Measurements from ENCODE around the gene PHPT1.
"Not testable (repeated sequence)": the region's sequence is repeated elsewhere in the genome, so short reads cannot be mapped to it uniquely, and the experiment has no call there.

The PHPT1 gene

GRCh38 chr9:136849038-136849959, at the start of gene PHPT1:
Gene PHPT1 (plus strand): TSS chr9:136849409. CDS start chr9:136849431, 22 bp downstream.
- DNase-seq = peak; percentile 97 to 98

- peak; percentile 88 to 92 for DNase-seq
Observed at GRCh38 chr9:136799854-136800657, 49.2 kb upstream of the PHPT1 start.

- DNase-seq = no peak
Observed at GRCh38 chr9:136802321-136802720, 46.9 kb upstream of the PHPT1 start.

GRCh38 chr9:136803009-136803550, 46.1 kb upstream of the PHPT1 start:
- DNase-seq = not testable (repeated sequence)

- no peak for DNase-seq
Observed at GRCh38 chr9:136803551-136804508, 45.4 kb upstream of the PHPT1 start.

GRCh38 chr9:136804509-136805206, 44.6 kb upstream of the PHPT1 start:
- no peak for DNase-seq

- no peak for DNase-seq
Observed at GRCh38 chr9:136805207-136805740, 43.9 kb upstream of the PHPT1 start.

GRCh38 chr9:136806067-136806466, 43.1 kb upstream of the PHPT1 start:
- no peak for DNase-seq

- no peak for DNase-seq
Observed at GRCh38 chr9:136806631-136807201, 42.5 kb upstream of the PHPT1 start.

GRCh38 chr9:136807281-136808074, 41.7 kb upstream of the PHPT1 start, which contains the start of gene RABL6:
Gene RABL6 (plus strand): TSS chr9:136807948. CDS start chr9:136808197, 249 bp downstream.
- peak; percentile 78 to 87 for DNase-seq

- DNase-seq = peak; percentile 30 to 55
Observed at GRCh38 chr9:136808075-136808805, 41.0 kb upstream of the PHPT1 start.

GRCh38 chr9:136808806-136809158, 40.4 kb upstream of the PHPT1 start:
- DNase-seq = no peak

- DNase-seq = no peak
Observed at GRCh38 chr9:136814725-136815421, 34.3 kb upstream of the PHPT1 start.

GRCh38 chr9:136815422-136815782, 33.8 kb upstream of the PHPT1 start:
- DNase-seq = no peak

- no peak for DNase-seq
Observed at GRCh38 chr9:136820971-136821825, 28.0 kb upstream of the PHPT1 start.

- DNase-seq = no peak
Observed at GRCh38 chr9:136821826-136822544, 27.2 kb upstream of the PHPT1 start.

Data from CD4-positive, alpha-beta T cell treated with Interferon alpha-2 for 1 hour (primary cell).